MM.1S (cell line): Measurements from ENCODE around the gene SSH3.
A peak's percentile ranks its signal among the peaks of the same experiment; 100 is the strongest.

Experiments
- DNase-seq: peaks from one replicate; pipeline ENCODE4 v3.0.0-alpha.2; 2015
- H2AFZ ChIP-seq: fragments of 300-600 bp; sonication (generic); 2 replicates; pipeline ENCODE4 v1.6.0; 2016; ENCODE audit warnings: antibody characterized with exemption, low read length
- H3F3A ChIP-seq: fragments of 300-600 bp; sonication (generic); 2 replicates; pipeline ENCODE4 v1.6.1; 2016; ENCODE audit warnings: mild to moderate bottlenecking, antibody characterized with exemption, low read length, moderate library complexity, mixed read lengths; ENCODE audit not compliant: insufficient read depth
- H3K27ac ChIP-seq: fragments of 300-600 bp; sonication (generic); 2 replicates; pipeline ENCODE4 v1.5.1; 2016; ENCODE audit warnings: mild to moderate bottlenecking, low read length
- H3K27me3 ChIP-seq: fragments of 300-600 bp; sonication (generic); replicated peaks from 2 replicates; pipeline ENCODE4 v1.6.0; 2016; ENCODE audit warnings: low read length; ENCODE audit not compliant: insufficient read depth
- H3K36me3 ChIP-seq: fragments of 300-600 bp; sonication (generic); replicated peaks from 2 replicates; pipeline ENCODE4 v1.6.1; 2016; ENCODE audit warnings: mild to moderate bottlenecking, low read length, mixed read lengths; ENCODE audit not compliant: insufficient read depth
- H3K4me1 ChIP-seq: fragments of 300-600 bp; sonication (generic); 2 replicates; pipeline ENCODE4 v1.6.1; 2016; ENCODE audit warnings: low read length, mixed read lengths
- H3K4me2 ChIP-seq: fragments of 300-600 bp; sonication (generic); 2 replicates; pipeline ENCODE4 v1.6.0; 2016; ENCODE audit warnings: low read depth, low read length
- H3K4me3 ChIP-seq: fragments of 300-600 bp; sonication (generic); 2 replicates; pipeline ENCODE4 v1.5.1; 2016; ENCODE audit warnings: low read length, mixed read lengths
- H3K79me2 ChIP-seq: fragments of 300-600 bp; sonication (generic); 2 replicates; pipeline ENCODE4 v1.6.1; 2016; ENCODE audit warnings: mixed run types, low read length, mixed read lengths
- H3K9ac ChIP-seq: fragments of 300-600 bp; sonication (generic); 2 replicates; pipeline ENCODE4 v1.6.1; 2016; ENCODE audit warnings: low read length, mixed read lengths
- H3K9me2 ChIP-seq: fragments of 300-600 bp; sonication (generic); replicated peaks from 2 replicates; pipeline ENCODE4 v1.6.1; 2016; ENCODE audit warnings: mild to moderate bottlenecking, low read length, mixed read lengths; ENCODE audit not compliant: insufficient read depth
- H3K9me3 ChIP-seq: fragments of 300-600 bp; sonication (generic); replicated peaks from 2 replicates; pipeline ENCODE4 v1.6.1; 2016; ENCODE audit warnings: mild to moderate bottlenecking, low read length, mixed read lengths; ENCODE audit not compliant: insufficient read depth
- H4K20me1 ChIP-seq: fragments of 300-600 bp; sonication (generic); 2 replicates; pipeline ENCODE4 v1.6.1; 2016; ENCODE audit warnings: mild to moderate bottlenecking, low read length, moderate library complexity, mixed read lengths; ENCODE audit not compliant: insufficient read depth
- CTCF ChIP-seq: fragments of 300-600 bp; sonication (generic); IDR thresholded peaks from 2 replicates; pipeline ENCODE4 v1.5.1; 2016; ENCODE audit warnings: antibody characterized with exemption, low read length, mixed read lengths
- EZH2 ChIP-seq: fragments of 300-600 bp; sonication (generic); optimal IDR thresholded peaks from 2 replicates; pipeline ENCODE3; 2017; ENCODE audit warnings: low read depth, mild to moderate bottlenecking, antibody characterized with exemption, low read length, mixed read lengths
- EZH2phosphoT487 ChIP-seq: fragments of 300-600 bp; sonication (generic); IDR thresholded peaks from 2 replicates; pipeline ENCODE4 v1.6.1; 2018; ENCODE audit warnings: antibody characterized with exemption, low read length

SSH3 gene

GRCh38 chr11:67352546-67353316, 49.4 kb downstream of the SSH3 start:
- peaks cover 36% of the 10 kb centered on the region for H3K4me1 ChIP-seq
- peak; percentile 81 for DNase-seq

GRCh38 chr11:67353317-67354074, 50.2 kb downstream of the SSH3 start, which contains the start of gene POLD4:
Gene POLD4, minus strand, starts transcription at chr11:67353546. Its CDS starts 147 bp downstream, at chr11:67353399.
- Histone ChIP-seq H4K20me1 (no peaks in the 10 kb centered on the region), H3K9me2 (no peaks in the 10 kb centered on the region), H3K27ac (peak within 1 kb of the TSS; percentile 99), H2AFZ (peak within 1 kb of the TSS; percentile 83), H3K9ac (peak within 1 kb of the TSS; percentile 90), H3K27me3 (no peaks in the 10 kb centered on the region), H3K4me3 (peak within 1 kb of the TSS; percentile 91), H3K4me2 (peak within 1 kb of the TSS; percentile 98), H3K9me3 (no peaks in the 10 kb centered on the region), H3K79me2 (peaks cover 8% of the 10 kb centered on the region; the same call in 1 of the 2 replicates), H3K4me1 (peaks cover 36% of the 10 kb centered on the region), H3K36me3 (no peaks in the 10 kb centered on the region), H3F3A (peaks cover 26% of the 10 kb centered on the region)
- peak; percentile 96 for DNase-seq
- TF ChIP-seq EZH2 (no peak), EZH2phosphoT487 (no peak), CTCF (no peak)

More at GRCh38 chr11:67352546-67353316, 49.4 kb downstream of the SSH3 start:
- TF ChIP-seq CTCF (no peak), EZH2 (no peak), EZH2phosphoT487 (no peak)
- Histone ChIP-seq H3F3A (peaks cover 26% of the 10 kb centered on the region), H3K36me3 (no peaks in the 10 kb centered on the region), H3K27ac (peak overlapping the region; percentile 99), H2AFZ (peak overlapping the region; percentile 83), H3K9me2 (no peaks in the 10 kb centered on the region), H3K27me3 (no peaks in the 10 kb centered on the region), H3K4me2 (peak overlapping the region; percentile 98), H4K20me1 (no peaks in the 10 kb centered on the region), H3K79me2 (peaks cover 8% of the 10 kb centered on the region; the same call in 1 of the 2 replicates), H3K9me3 (no peaks in the 10 kb centered on the region), H3K4me3 (peak overlapping the region; percentile 91), H3K9ac (peak overlapping the region; percentile 90)

DNA sequence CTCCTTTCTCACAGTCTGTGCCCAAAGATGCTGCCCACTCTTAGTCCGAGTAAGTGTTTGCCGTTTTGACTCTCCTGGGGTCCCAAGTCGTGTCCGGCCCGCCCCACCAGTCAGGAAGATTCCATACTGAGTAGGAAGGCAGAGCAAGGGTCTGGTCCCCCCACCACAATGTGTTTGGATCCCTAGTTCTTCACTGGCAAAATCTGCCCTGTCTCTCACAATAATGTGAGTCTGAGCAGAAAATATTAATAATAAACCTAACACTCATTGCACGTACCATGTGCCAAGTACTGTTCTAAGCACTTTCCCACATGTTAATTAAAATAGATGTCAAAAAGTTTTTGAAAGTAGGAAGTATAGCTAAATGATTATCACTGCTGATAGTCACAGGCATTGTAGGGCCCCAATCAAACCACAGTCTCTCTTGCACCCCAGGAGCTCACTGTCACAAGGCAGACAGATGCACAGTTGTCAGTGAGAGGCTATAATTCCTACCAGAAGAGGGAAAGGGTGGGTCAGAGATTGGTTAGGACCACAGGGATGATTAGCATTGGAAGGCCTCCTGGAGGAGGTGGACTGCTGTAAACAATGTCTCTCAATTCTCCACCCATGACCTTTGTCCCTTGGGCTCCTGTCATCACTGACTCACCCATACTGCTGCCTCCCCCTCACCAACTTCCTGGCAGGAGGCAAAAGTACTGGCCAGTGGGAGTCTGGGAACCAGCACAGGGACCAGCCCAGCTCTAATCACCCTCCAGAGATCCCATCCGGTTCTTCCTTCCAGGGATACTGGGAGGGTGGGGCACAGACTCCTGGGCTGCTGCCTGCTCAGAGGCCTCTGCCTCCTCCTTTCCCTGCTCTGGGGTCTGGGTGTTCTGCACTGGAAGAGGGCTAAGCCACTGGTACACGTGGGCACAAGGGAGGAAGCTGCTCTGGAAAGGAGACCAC, 51.0 kb downstream of the SSH3 start:
- Histone ChIP-seq H2AFZ (peak overlapping the region; percentile 57; the same call in 1 of the 2 replicates), H3K36me3 (no peaks in the 10 kb centered on the region), H3K4me2 (peak overlapping the region; percentile 98), H3K9ac (peak overlapping the region; percentile 90), H3K79me2 (peaks cover 8% of the 10 kb centered on the region; the same call in 1 of the 2 replicates), H4K20me1 (no peaks in the 10 kb centered on the region), H3K9me2 (no peaks in the 10 kb centered on the region), H3K27ac (peak overlapping the region; percentile 99; the same call in 1 of the 2 replicates), H3K27me3 (no peaks in the 10 kb centered on the region), H3K9me3 (no peaks in the 10 kb centered on the region), H3K4me3 (peak overlapping the region; percentile 91), H3F3A (peaks cover 26% of the 10 kb centered on the region), H3K4me1 (peaks cover 36% of the 10 kb centered on the region)
- no peak for TF ChIP-seq CTCF
- TF ChIP-seq EZH2phosphoT487: no peak
- no peak for TF ChIP-seq EZH2
- no peak for DNase-seq
